Pancreas (tissue), 10 donors: ENCODE data around the gene CCDC174. TPM values are rescaled to one million over a fixed set of nuclear protein-coding genes. Genes with fewer than 3 reads are reported as not detected.

ENCODE experiments used
- ATAC-seq, 4 donors: fragments of 200-7000 bp; cut with Tn5 transposase; one replicate each; pipeline versions ENCODE4 v1.8.0 to v1.9.1; 2020; ENCODE audit warnings: mild to moderate bottlenecking in 4 of 4, moderate library complexity in 4 of 4
- DNase-seq, 6 donors: peaks; one replicate each; pipeline ENCODE4 v3.0.0-alpha.2; 2020
- FAIRE-seq: peaks from 2 replicates; lab custom pipeline; 2012; peaks lifted over from hg19 to GRCh38; lab: Jason Lieb, UNC
- H3K27ac ChIP-seq, 4 donors: fragments of 200-600 bp; sonication (generic); 1 replicate in 3 of 4; 2 replicates in 1 of 4; pipeline versions ENCODE4 v1.5.0 to v1.8.0; 2020
- H3K27me3 ChIP-seq, 4 donors: fragments of 200-600 bp; one replicate each; pipeline ENCODE4 v1.8.0; 2021
- H3K36me3 ChIP-seq, 3 donors: fragments of 200-600 bp; sonication (generic) in 1 of 3; one replicate each; pipeline versions ENCODE4 v1.5.0 to v1.8.0; 2020 to 2021
- H3K4me1 ChIP-seq, 3 donors: fragments of 200-600 bp; one replicate each; pipeline ENCODE4 v1.8.0; 2021
- H3K4me3 ChIP-seq, 4 donors: fragments of 200-600 bp; sonication (generic) in 2 of 4; one replicate each; pipeline versions ENCODE4 v1.5.0 to v1.8.0; 2020 to 2021
- H3K9me3 ChIP-seq, 4 donors: fragments of 200-600 bp; one replicate each; pipeline ENCODE4 v1.8.0; 2021
- WGBS, 2 donors: extraction: QIAGEN DNeasy Blood & Tissue Kit; methylation state at CpG; one replicate each; pipeline ENCODE4 v1.1.7; 2013; 5-methylcytosine and 5-hydroxymethylcytosine counted together
- intact Hi-C, 3 donors: fragments of 100-400 bp; cut with DNase I; formaldehyde crosslinking; loops; one replicate each; pipeline versions ENCODE4 v1.11.1 to v1.14.2; 2022
- polyA plus RNA-seq, 2 donors: library from polyadenylated mRNA; stranded (reverse); fragments of 200-250 nt; gene quantifications; one replicate each; pipeline ENCODE4 v1.2.3, GENCODE V29; 2013
- total RNA-seq, 6 donors: library from RNA; stranded (reverse); fragmentation: NEBNext Ultra II Directional in 4 of 6; extraction: Animal tissue kit (Norgen Biotek cat#: 25700) in 4 of 6; gene quantifications; one replicate each; pipeline versions ENCODE4 v1.2.1 to v1.2.4, GENCODE V29; 2021 to 2023
- TF ChIP-seq, protein P1 (sequence below), 4 donors: fragments of 200-600 bp; sonication (generic) in 3 of 4; IDR thresholded peaks; one replicate each; pipeline versions ENCODE4 v1.5.0 to v1.8.0; 2021; ENCODE audit warnings: antibody characterized with exemption in 4 of 4
- donor health status: healthy with polysubstance abuse.
- donor health status: DM: no; HTN: no; CAD: no; lungs with moderate emphysema.
- donor health status: DM: no; HTN: no; CAD: no.
- donor health status: control.
- donor health status: control.
- donor health status: Bipolar disorder and iron deficiency.
- donor health status: DM: yes; HTN: yes; CAD: no.
- donor health status: DM: no; HTN: no; CAD: no.
- donor health status: DM: no; HTN: no; CAD: no.
- donor health status: DM: yes; HTN: yes; CAD: no.

CCDC174 gene
- total and polyA plus RNA-seq, 8 donors, result 7.2 to 18.1 (median 12.5) TPM

DNA sequence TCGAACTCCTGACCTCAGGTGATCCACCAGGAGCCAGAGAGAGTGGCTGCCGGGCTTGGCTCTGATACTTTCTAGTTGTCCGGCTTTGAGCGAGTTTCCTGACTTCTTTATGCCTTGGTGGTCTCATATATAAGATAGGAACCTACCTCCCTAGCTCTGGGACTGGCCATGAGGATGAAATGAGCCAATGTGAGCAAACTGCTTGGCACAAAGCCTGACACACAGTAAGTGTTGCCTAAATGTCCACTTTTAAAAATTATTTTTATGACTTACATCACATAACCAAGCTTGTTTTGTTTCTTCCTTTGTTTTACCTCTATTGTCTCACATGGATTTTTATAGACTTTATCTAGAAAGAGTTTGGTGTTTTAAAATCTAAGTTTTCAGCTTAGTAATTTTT is 42.1 kb upstream of the CCDC174 start:
- H3K9me3 ChIP-seq, result no peaks in the 10 kb centered on the region
- no peaks in the 10 kb centered on the region for H3K4me1 ChIP-seq
- WGBS, 2 donors, result 82 to 87% methylated on average over 4 of the region's 4 CpGs
- intact Hi-C loops, result no loop called here
- H3K27me3 ChIP-seq, result peaks cover 0 to 4% (median 0%) of the 10 kb centered on the region in 4 donors
- no peak for FAIRE-seq
- ATAC-seq, result no peak
- H3K4me3 ChIP-seq, result no peak overlapping the region
- no peak for DNase-seq
- no peaks in the 10 kb centered on the region for H3K36me3 ChIP-seq
- H3K27ac ChIP-seq, result no peak overlapping the region
- TF ChIP-seq, protein P1, sequence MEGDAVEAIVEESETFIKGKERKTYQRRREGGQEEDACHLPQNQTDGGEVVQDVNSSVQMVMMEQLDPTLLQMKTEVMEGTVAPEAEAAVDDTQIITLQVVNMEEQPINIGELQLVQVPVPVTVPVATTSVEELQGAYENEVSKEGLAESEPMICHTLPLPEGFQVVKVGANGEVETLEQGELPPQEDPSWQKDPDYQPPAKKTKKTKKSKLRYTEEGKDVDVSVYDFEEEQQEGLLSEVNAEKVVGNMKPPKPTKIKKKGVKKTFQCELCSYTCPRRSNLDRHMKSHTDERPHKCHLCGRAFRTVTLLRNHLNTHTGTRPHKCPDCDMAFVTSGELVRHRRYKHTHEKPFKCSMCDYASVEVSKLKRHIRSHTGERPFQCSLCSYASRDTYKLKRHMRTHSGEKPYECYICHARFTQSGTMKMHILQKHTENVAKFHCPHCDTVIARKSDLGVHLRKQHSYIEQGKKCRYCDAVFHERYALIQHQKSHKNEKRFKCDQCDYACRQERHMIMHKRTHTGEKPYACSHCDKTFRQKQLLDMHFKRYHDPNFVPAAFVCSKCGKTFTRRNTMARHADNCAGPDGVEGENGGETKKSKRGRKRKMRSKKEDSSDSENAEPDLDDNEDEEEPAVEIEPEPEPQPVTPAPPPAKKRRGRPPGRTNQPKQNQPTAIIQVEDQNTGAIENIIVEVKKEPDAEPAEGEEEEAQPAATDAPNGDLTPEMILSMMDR (IDR thresholded peaks at IDR 0.05), result no peak

DNA sequence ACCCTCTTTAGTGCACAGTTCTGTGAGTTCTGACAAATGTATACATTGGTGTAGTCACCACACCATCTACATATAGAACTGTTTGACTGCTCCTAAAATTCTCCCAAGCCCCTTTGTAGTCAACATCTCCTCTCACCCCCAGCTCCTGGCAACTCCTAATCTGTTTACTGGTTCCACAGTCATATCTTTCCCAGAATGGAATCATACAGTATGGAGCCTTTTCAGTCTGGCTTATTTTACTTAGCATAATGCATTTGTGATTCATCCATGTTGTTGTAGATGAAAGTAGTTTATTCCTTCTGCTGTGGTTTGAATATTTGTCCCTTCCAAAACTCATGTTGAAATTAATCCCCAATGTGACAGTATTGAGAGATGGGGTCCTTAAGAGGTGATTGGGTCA is 41.6 kb upstream of the CCDC174 start:
- H3K9me3 ChIP-seq, result no peaks in the 10 kb centered on the region
- TF ChIP-seq, protein P1 (IDR thresholded peaks at IDR 0.05), result no peak
- H3K36me3 ChIP-seq, result no peaks in the 10 kb centered on the region
- DNase-seq, result no peak
- FAIRE-seq, result no peak
- peaks cover 0 to 4% (median 0%) of the 10 kb centered on the region in 4 donors for H3K27me3 ChIP-seq
- ATAC-seq, result no peak
- H3K4me3 ChIP-seq, result no peak overlapping the region
- H3K4me1 ChIP-seq, result no peaks in the 10 kb centered on the region
- intact Hi-C loops, result no loop called here
- H3K27ac ChIP-seq, result no peak overlapping the region

DNA sequence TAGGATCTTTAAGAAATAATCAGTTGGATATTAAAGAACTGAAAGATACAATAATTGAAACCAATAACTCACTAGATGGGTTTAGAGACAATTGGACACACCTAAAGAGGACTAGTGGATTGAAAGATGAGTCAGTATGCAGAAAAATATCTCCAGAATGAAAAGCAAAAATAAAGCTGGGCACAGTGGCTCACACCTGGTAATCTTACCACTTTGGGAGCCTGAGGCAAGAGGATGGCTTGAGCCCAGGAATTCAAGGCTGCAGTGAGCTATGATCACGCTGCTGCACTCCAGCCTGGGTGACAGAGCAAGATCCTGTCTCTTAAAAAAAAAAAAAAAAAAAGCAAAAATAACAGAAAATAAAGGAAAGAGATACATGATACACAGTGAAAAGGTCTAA is 37.4 kb upstream of the CCDC174 start:
- no peaks in the 10 kb centered on the region for H3K36me3 ChIP-seq
- intact Hi-C loops, result no loop called here
- no peak overlapping the region for H3K4me3 ChIP-seq
- no peak for ATAC-seq
- H3K4me1 ChIP-seq, result no peaks in the 10 kb centered on the region
- WGBS, 2 donors, result 64 to 67% methylated on average over 1 of the region's 1 CpG
- FAIRE-seq, result no peak
- H3K9me3 ChIP-seq, result no peaks in the 10 kb centered on the region
- TF ChIP-seq, protein P1 (IDR thresholded peaks at IDR 0.05), result no peak
- no peak for DNase-seq
- H3K27me3 ChIP-seq, result peaks cover 0 to 4% (median 0%) of the 10 kb centered on the region in 4 donors
- no peak overlapping the region for H3K27ac ChIP-seq

DNA sequence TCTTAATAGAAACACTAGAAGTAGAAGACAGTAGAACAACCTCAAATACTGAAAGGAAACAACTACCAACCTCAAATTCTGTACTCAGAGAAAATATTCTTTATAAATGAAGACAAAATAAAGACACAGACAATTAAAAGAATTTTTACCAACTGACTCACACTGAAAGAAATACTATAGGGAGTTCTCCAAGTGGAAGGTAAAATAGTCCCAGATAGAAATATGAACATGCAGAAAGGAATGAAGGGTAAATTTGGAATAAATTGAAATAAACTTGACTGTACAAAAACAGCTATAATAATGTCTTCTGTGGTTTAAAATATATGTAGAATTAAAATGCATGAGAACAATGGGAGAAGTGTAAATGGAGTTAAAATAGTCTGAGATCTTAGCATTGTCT is 36.7 kb upstream of the CCDC174 start:
- ATAC-seq (no peak), DNase-seq (no peak), FAIRE-seq (no peak)
- intact Hi-C loops, result no loop called here
- Histone ChIP-seq H3K9me3 (no peaks in the 10 kb centered on the region), H3K4me3 (no peak overlapping the region), H3K4me1 (no peaks in the 10 kb centered on the region), H3K36me3 (no peaks in the 10 kb centered on the region), H3K27ac (no peak overlapping the region), H3K27me3 (peaks cover 0 to 4% (median 0%) of the 10 kb centered on the region in 4 donors)
- TF ChIP-seq, protein P1 (IDR thresholded peaks at IDR 0.05), result no peak

DNA sequence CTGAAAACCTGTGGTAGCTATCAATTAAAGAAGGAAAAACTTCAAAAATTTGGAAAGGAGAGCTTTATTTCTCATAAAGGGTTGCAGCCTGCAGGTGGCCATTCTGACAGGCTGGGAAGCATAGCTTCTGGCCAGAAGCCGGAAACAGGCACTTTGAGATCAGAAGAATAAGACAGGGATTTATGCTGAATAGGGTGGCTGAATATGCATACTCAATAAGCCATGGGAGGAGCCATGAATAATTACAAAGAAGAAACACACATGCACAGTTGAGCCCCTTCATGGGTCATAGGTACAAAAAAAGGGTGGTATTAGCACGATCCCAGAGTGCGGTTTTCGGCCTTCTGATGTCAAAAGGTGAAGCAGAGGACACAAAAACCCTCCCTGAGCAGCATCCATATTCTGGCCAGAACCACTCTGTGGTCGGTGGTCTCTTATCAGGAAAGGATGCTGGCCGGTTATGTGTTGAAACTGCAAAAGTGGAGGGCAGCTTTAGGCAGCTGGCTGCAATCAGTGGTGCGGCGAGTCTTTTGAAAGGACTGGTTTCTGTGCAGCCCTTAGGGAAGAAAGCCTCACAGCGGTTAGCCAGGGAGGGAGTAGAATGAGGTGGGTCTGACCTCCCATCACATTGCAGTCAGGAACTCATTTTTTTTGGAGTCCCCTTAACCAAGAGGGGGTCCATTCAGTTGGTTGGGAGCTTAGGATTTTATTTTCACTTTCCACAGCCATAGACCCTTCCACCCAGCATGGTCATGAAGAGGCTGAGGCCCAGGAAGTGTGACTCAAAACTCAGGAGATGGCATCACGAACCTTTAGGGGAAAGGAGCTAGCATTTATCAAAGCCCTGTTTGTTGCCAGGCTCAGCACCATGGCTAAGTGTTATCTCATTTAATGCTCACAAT is 34.7 kb upstream of the CCDC174 start:
- Histone ChIP-seq H3K27ac (no peak overlapping the region), H3K4me3 (no peak overlapping the region), H3K4me1 (peaks cover 6 to 9% (median 7%) of the 10 kb centered on the region in 3 donors), H3K9me3 (no peaks in the 10 kb centered on the region), H3K36me3 (no peaks in the 10 kb centered on the region), H3K27me3 (peaks cover 0 to 4% (median 0%) of the 10 kb centered on the region in 4 donors)
- WGBS, 2 donors, result 88 to 92% methylated on average over 10 of the region's 10 CpGs
- intact Hi-C loops, result no loop called here
- ATAC-seq, result no peak
- no peak for FAIRE-seq
- TF ChIP-seq, protein P1 (IDR thresholded peaks at IDR 0.05), result no peak
- DNase-seq, result no peak
